Esophagus squamous epithelium (tissue), 4 donors: ENCODE data around the gene SLC9A2.

ENCODE experiments used
- POLR2A ChIP-seq, 4 donors: fragments of 450-650 bp; IDR thresholded peaks; one replicate each; pipeline ENCODE4 v1.6.1; 2017; ENCODE audit warnings: antibody characterized with exemption in 4 of 4, mild to moderate bottlenecking in 4 of 4, moderate library complexity in 3 of 4
- TF ChIP-seq, protein P1 (sequence below), 6 experiments: fragments of 450-650 bp in 4 of 6; fragments of 200-600 bp in 2 of 6; sonication (generic) in 2 of 6; IDR thresholded peaks; one replicate each; pipeline ENCODE4 v1.5.1; 2016 to 2019; ENCODE audit warnings: antibody characterized with exemption in 6 of 6, mild to moderate bottlenecking in 4 of 6, moderate library complexity in 4 of 6

GRCh38 chr2:102668171-102668570 lies 48.8 kb downstream of the SLC9A2 start:
- no peak for TF ChIP-seq POLR2A (IDR thresholded peaks at IDR 0.05)
- TF ChIP-seq, protein P1, sequence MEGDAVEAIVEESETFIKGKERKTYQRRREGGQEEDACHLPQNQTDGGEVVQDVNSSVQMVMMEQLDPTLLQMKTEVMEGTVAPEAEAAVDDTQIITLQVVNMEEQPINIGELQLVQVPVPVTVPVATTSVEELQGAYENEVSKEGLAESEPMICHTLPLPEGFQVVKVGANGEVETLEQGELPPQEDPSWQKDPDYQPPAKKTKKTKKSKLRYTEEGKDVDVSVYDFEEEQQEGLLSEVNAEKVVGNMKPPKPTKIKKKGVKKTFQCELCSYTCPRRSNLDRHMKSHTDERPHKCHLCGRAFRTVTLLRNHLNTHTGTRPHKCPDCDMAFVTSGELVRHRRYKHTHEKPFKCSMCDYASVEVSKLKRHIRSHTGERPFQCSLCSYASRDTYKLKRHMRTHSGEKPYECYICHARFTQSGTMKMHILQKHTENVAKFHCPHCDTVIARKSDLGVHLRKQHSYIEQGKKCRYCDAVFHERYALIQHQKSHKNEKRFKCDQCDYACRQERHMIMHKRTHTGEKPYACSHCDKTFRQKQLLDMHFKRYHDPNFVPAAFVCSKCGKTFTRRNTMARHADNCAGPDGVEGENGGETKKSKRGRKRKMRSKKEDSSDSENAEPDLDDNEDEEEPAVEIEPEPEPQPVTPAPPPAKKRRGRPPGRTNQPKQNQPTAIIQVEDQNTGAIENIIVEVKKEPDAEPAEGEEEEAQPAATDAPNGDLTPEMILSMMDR (IDR thresholded peaks at IDR 0.05), result no peak
